Measurements from ENCODE around the gene CMTM4.
"Not testable (repeated sequence)": the region's sequence is repeated elsewhere in the genome, so short reads cannot be mapped to it uniquely, and the experiment has no call there.

Gene CMTM4

GRCh38 chr16:66690106-66690847, 6.3 kb downstream of the CMTM4 start:
- Histone ChIP-seq H3K9me3 (ENCODE audit: low read depth, low read length) (no peaks in the 10 kb centered on the region), H3K36me3 (ENCODE audit: insufficient read depth, low read length) (no peaks in the 10 kb centered on the region), H3K9ac (ENCODE audit: insufficient read length) (no peak overlapping the region), H3K4me3 (no peak overlapping the region), H3K27ac (no peak overlapping the region)
- DNase-seq (ENCODE audit: low read depth, low spot score) = no peak
- TF ChIP-seq FOXP2 (optimal IDR thresholded peaks at IDR 0.05; ENCODE audit: control extremely low read depth, extremely low read length, insufficient read depth) = no peak
- TF ChIP-seq POLR2AphosphoS5 (IDR thresholded peaks at IDR 0.05; ENCODE audit: borderline replicate concordance, low read depth, low read length) = no peak
- TF ChIP-seq EZH2 (IDR thresholded peaks at IDR 0.05) = no peak

- H3K9ac ChIP-seq (ENCODE audit: insufficient read length) = no peak overlapping the region
- H3K36me3 ChIP-seq (ENCODE audit: insufficient read depth, low read length) = no peaks in the 10 kb centered on the region
- no peak for DNase-seq (ENCODE audit: low read depth, low spot score)
- no peaks in the 10 kb centered on the region for H3K9me3 ChIP-seq (ENCODE audit: low read depth, low read length)
- H3K27ac ChIP-seq = no peak overlapping the region
- TF ChIP-seq POLR2AphosphoS5 (IDR thresholded peaks at IDR 0.05; ENCODE audit: borderline replicate concordance, low read depth, low read length) (no peak), FOXP2 (optimal IDR thresholded peaks at IDR 0.05; ENCODE audit: control extremely low read depth, extremely low read length, insufficient read depth) (no peak), EZH2 (IDR thresholded peaks at IDR 0.05) (no peak)
- no peak overlapping the region for H3K4me3 ChIP-seq
Observed at GRCh38 chr16:66689282-66689681, 7.3 kb downstream of the CMTM4 start.

DNA sequence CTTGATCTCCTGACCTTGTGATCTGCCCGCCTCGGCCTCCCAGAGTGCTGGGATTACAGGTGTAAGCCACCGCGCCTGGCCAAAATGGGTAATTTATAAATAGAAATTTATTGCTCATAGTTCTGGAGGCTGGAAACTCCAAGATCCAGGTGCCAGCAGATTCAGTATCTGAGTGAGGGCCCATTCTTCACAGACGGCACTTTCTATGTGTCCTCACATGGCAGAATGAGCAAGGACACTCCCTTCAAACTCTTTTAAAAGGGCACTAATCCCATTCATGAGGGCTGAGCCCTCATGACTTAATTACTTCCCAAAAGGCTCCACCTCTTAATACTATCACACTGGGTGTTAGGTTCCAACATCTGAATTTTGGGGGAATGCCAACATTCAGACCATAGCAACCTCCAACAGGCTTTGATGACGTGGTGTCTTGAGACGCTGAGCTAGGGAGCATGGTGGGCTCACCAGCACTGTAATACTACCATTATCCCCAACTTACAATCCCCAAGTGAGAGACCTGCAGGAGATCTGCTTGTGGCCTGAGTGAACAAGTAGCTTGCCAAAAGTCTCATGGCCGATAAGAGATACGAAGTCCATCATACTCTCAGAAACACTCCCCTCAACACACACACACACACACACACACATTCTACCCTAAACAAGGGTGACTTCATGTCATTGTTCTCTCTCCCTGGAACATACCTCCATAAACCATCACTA, 8.5 kb downstream of the CMTM4 start:
- Histone ChIP-seq H3K36me3 (ENCODE audit: insufficient read depth, low read length) (no peaks in the 10 kb centered on the region), H3K4me3 (no peak overlapping the region), H3K9me3 (ENCODE audit: low read depth, low read length) (no peaks in the 10 kb centered on the region), H3K27ac (no peak overlapping the region), H3K9ac (ENCODE audit: insufficient read length) (no peak overlapping the region)
- TF ChIP-seq POLR2AphosphoS5 (IDR thresholded peaks at IDR 0.05; ENCODE audit: borderline replicate concordance, low read depth, low read length) = no peak
- no peak for TF ChIP-seq EZH2 (IDR thresholded peaks at IDR 0.05)
- TF ChIP-seq FOXP2 (optimal IDR thresholded peaks at IDR 0.05; ENCODE audit: control extremely low read depth, extremely low read length, insufficient read depth) = no peak
- DNase-seq (ENCODE audit: low read depth, low spot score) = no peak

GRCh38 chr16:66685501-66686115, 10.9 kb downstream of the CMTM4 start:
- H3K36me3 ChIP-seq (ENCODE audit: insufficient read depth, low read length); H3K9ac ChIP-seq (ENCODE audit: insufficient read length); H3K27ac ChIP-seq; DNase-seq (ENCODE audit: low read depth, low spot score); H3K9me3 ChIP-seq (ENCODE audit: low read depth, low read length); H3K4me3 ChIP-seq: not testable (repeated sequence)

DNA sequence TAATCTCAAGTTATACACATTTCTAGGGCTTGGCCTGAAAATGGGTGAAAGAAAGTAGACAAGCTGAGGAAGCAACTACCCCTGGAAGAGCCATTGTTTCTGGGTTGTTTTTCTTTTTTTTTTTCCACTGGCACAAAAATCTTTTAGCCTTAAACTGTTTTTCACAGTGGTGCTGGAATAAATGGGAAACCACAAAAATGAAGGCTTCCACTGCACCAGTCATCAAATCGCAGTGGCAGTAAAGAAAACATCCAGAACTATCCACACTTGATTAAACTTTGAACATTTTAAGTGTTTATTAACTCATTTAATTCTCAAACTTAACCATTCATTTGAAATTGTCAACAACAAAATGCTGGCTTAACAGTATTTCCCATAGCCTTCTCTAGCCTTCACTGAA, 14.3 kb downstream of the CMTM4 start:
- Histone ChIP-seq H3K27ac (peak overlapping the region; percentile 85), H3K9ac (ENCODE audit: insufficient read length) (peak overlapping the region; percentile 19), H3K9me3 (ENCODE audit: low read depth, low read length) (no peaks in the 10 kb centered on the region), H3K36me3 (ENCODE audit: insufficient read depth, low read length) (no peaks in the 10 kb centered on the region), H3K4me3 (peak overlapping the region; percentile 11; the same call in 1 of the 2 replicates)
- no peak for DNase-seq (ENCODE audit: low read depth, low spot score)
- TF ChIP-seq POLR2AphosphoS5 (IDR thresholded peaks at IDR 0.05; ENCODE audit: borderline replicate concordance, low read depth, low read length) (no peak), EZH2 (IDR thresholded peaks at IDR 0.05) (no peak), FOXP2 (optimal IDR thresholded peaks at IDR 0.05; ENCODE audit: control extremely low read depth, extremely low read length, insufficient read depth) (no peak)

DNA sequence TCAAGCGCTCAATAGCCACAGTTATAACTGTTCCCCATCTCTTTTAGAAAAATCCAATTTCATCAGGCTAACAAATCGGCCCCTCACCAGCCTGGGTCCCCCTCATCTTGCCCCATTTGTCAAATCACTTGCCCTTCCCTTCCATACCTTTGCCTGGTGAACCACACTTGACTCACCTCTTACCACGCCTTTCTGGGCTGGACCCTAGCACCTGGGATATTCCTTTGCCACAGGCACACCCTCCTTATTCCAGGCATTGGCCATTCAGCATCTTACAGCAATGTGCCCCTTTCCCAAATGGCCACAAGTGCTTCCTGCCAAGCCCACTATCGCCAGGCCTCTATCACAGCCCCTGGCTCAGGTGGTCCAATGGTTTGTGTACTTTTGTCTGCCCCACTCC, 14.9 kb downstream of the CMTM4 start:
- no peaks in the 10 kb centered on the region for H3K9me3 ChIP-seq (ENCODE audit: low read depth, low read length)
- H3K4me3 ChIP-seq = no peak overlapping the region
- H3K9ac ChIP-seq (ENCODE audit: insufficient read length) = no peak overlapping the region
- TF ChIP-seq POLR2AphosphoS5 (IDR thresholded peaks at IDR 0.05; ENCODE audit: borderline replicate concordance, low read depth, low read length) (no peak), FOXP2 (optimal IDR thresholded peaks at IDR 0.05; ENCODE audit: control extremely low read depth, extremely low read length, insufficient read depth) (no peak), EZH2 (IDR thresholded peaks at IDR 0.05) (no peak)
- DNase-seq (ENCODE audit: low read depth, low spot score) = no peak
- peak overlapping the region; percentile 85 for H3K27ac ChIP-seq
- H3K36me3 ChIP-seq (ENCODE audit: insufficient read depth, low read length) = no peaks in the 10 kb centered on the region

- no peak overlapping the region for H3K4me3 ChIP-seq
- H3K36me3 ChIP-seq (ENCODE audit: insufficient read depth, low read length) = no peaks in the 10 kb centered on the region
- no peaks in the 10 kb centered on the region for H3K9me3 ChIP-seq (ENCODE audit: low read depth, low read length)
- TF ChIP-seq EZH2 (IDR thresholded peaks at IDR 0.05) = no peak
- no peak for TF ChIP-seq FOXP2 (optimal IDR thresholded peaks at IDR 0.05; ENCODE audit: control extremely low read depth, extremely low read length, insufficient read depth)
- no peak for TF ChIP-seq POLR2AphosphoS5 (IDR thresholded peaks at IDR 0.05; ENCODE audit: borderline replicate concordance, low read depth, low read length)
- H3K27ac ChIP-seq = no peak overlapping the region
- DNase-seq (ENCODE audit: low read depth, low spot score) = no peak
- no peak overlapping the region for H3K9ac ChIP-seq (ENCODE audit: insufficient read length)
Observed at GRCh38 chr16:66678337-66678736, 18.2 kb downstream of the CMTM4 start.

DNA sequence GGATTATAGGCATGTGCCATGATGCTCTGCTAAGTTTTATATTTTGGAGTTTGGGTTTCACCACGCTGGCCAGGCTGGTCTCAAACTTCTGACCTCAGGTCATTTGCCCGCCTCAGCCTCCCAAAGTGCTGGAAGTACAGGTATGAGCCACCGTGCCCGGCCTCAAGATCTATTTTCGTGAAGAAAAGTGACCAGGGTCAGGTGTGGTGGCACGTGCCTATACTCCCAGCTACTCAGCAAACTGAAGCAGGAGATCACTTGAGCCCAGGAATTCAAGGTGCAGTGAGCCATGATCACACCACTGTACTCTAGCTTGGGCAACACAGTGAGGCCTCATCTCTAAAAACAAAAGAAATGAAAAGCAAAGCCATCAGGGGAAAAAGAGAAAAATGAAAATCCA, 18.7 kb downstream of the CMTM4 start:
- Histone ChIP-seq H3K9ac (ENCODE audit: insufficient read length) (no peak overlapping the region), H3K9me3 (ENCODE audit: low read depth, low read length) (no peaks in the 10 kb centered on the region), H3K27ac (no peak overlapping the region), H3K4me3 (no peak overlapping the region), H3K36me3 (ENCODE audit: insufficient read depth, low read length) (no peaks in the 10 kb centered on the region)
- no peak for TF ChIP-seq FOXP2 (optimal IDR thresholded peaks at IDR 0.05; ENCODE audit: control extremely low read depth, extremely low read length, insufficient read depth)
- no peak for TF ChIP-seq POLR2AphosphoS5 (IDR thresholded peaks at IDR 0.05; ENCODE audit: borderline replicate concordance, low read depth, low read length)
- no peak for TF ChIP-seq EZH2 (IDR thresholded peaks at IDR 0.05)
- DNase-seq (ENCODE audit: low read depth, low spot score) = no peak

Data from SK-N-MC (cell line).